Measurements from ENCODE around the gene TRAP1.

DNA sequence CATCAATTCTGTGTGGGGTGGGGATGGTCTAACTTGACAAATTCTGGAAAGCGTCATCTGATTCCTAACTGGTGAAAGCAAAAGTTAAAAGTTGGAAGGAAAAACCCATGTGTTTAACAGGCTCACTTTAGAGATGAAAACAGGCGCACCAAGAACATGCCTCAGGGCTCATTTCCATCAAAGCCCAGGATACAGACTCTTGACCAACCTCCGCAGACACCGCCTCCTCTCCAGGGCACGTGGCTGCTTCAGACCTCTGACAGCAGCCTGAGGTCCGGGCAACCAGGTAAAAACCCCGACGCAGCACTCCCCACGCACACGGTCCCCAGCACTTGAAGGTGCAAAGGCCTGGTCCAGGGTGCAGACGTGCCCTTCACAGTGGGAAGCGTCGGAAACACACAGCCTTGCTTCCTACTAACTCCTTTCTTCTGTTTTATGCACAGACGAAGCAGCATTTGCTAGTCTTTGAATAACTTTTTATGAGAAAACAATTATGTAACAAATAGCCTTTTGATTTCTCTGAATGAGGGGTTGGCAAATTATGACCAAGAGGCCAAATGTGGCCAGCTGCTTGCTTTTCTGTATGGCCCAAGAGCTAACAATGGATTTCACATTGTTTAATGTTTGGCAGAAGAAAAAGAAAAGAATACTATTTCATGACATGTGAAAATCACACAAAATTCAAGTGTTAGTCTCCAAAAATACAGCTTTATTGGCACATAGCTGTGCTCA lies 44.2 kb upstream of the TRAP1 start:
- TF ChIP-seq CTCF (conservative IDR thresholded peaks at IDR 0.05; ENCODE audit: low read depth, low read length), result no peak
- no peak for TF ChIP-seq EZH2 (IDR thresholded peaks at IDR 0.05; ENCODE audit: low read length, unreplicated experiment)
- no peak for TF ChIP-seq EZH2phosphoT487 (IDR thresholded peaks at IDR 0.05; ENCODE audit: borderline replicate concordance, low read length)

Measured in PC-3 (cell line).